Keratinocyte (primary cell): ENCODE measurements around the gene RHOT1.

Experiments used
- EZH2 ChIP-seq: IDR thresholded peaks from one replicate; pipeline ENCODE4 v1.6.1; 2012; ENCODE audit warnings: inconsistent platforms, mild to moderate bottlenecking, low read length, moderate library complexity
- TF ChIP-seq, protein P1 (sequence below), 3 experiments: IDR thresholded peaks in 1 of 3; conservative IDR thresholded peaks in 1 of 3; optimal IDR thresholded peaks in 1 of 3; 2 replicates in 2 of 3; 3 replicates in 1 of 3; pipeline versions ENCODE3 to v1.5.1; 2011; ENCODE audit warnings: low read length in 3 of 3, mild to moderate bottlenecking in 3 of 3, moderate library complexity in 2 of 3, control low read depth in 1 of 3, inconsistent platforms in 1 of 3; ENCODE audit not compliant: insufficient read depth in 2 of 3; ENCODE audit errors: extremely low read depth in 1 of 3

DNA sequence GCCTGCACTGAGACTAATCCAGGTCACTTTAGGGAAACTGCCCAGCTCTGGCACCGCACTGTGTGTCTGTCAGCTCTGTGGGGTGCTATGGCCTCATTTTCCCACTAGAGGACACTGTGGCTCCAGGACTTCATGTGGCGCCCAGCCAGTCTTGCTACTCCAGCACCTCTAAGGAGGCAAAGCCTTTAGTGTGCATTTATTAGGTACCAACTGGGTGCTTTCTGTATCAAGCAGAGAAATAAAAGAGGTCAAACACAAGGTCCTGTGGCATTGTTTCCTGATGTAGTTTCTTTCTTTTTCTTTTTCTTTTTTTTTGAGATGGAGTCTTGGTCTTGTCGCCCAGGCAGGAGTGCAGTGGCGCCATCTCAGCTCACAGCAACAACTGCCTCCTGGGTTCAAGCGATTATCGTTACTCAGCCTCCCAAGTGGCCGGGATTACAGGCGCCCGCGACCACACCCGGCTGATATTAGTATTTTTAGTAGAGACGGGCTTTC lies 110.9 kb downstream of the RHOT1 start:
- TF ChIP-seq, protein P1, sequence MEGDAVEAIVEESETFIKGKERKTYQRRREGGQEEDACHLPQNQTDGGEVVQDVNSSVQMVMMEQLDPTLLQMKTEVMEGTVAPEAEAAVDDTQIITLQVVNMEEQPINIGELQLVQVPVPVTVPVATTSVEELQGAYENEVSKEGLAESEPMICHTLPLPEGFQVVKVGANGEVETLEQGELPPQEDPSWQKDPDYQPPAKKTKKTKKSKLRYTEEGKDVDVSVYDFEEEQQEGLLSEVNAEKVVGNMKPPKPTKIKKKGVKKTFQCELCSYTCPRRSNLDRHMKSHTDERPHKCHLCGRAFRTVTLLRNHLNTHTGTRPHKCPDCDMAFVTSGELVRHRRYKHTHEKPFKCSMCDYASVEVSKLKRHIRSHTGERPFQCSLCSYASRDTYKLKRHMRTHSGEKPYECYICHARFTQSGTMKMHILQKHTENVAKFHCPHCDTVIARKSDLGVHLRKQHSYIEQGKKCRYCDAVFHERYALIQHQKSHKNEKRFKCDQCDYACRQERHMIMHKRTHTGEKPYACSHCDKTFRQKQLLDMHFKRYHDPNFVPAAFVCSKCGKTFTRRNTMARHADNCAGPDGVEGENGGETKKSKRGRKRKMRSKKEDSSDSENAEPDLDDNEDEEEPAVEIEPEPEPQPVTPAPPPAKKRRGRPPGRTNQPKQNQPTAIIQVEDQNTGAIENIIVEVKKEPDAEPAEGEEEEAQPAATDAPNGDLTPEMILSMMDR (optimal IDR thresholded peaks at IDR 0.05 in 1 of 3, IDR thresholded peaks at IDR 0.05 in 1 of 3, conservative IDR thresholded peaks at IDR 0.05 in 1 of 3; ENCODE audit: extremely low read depth in 1 of 3, insufficient read depth in 2 of 3, low read length in 3 of 3) = peak; percentile 97 to 100 (median 99)
- TF ChIP-seq EZH2 = no peak
